HL-60/S4 treated with retinoic acid at 250 ng/mL for 4 days and 3 days (cell line): ENCODE data around the gene NAV3.

ENCODE experiments used
- in situ Hi-C: fragments of 300-500 bp; cut with MboI; formaldehyde crosslinking; loops from 2 replicates; pipeline ENCODE4 v1.7.0; 2022; ENCODE audit warnings: low sequenced_read_pairs

NAV3 gene

DNA sequence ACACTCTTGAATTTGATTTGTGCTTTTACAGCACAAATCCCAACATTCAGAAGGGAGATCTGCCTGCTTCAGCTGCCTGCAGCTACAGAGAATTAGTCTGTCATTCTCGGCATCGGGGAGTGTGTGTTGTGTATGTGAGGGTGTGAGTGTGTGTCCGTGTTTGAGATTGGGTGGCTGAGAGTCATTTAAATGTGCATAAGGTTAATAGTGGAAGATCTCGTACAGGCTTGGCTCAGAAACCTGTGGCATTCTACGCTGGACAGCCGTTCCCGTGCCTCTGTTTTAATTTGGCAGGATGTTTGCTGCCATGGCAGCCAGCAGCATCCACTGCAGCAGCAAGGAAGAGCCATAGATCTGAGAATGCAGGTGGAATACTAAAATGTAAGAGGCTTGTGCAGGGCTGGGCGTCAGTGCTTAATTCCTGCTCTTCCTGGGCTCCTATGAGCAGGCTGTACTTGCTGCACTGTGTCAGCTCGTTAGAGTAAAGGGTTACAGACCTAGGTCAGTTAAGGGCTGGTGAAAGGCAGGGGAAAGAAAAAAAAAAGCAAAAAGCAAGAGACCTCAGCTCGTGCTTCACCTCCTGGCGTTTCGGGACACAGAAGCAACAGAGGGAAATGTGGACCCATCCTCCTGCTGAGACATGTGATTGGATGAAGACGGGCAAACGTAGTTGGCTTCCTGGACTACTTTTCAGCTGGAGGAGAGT is 205.4 kb downstream of the NAV3 start:
- in situ Hi-C loops: no loop called here

DNA sequence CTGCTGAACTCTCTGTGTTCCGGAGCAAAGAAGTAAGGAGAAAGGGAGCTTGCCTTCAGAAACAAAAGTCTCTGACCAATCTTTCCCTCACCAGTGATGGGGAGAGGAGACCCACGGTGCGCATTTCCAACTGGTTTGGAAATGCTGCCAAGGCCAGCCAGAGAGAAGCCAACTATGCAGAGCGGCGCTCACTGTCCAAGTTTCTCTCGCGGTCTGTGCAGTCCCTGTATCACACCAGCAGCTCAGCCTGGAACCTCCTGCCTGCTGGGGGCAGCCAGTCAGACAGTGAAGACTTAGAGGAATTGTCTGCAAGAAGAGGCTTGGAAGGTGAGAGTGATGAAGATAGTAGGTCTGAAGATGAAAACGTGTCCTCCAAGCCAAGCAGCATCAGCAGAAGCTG is 206.2 kb downstream of the NAV3 start:
- in situ Hi-C loops: no loop called here

DNA sequence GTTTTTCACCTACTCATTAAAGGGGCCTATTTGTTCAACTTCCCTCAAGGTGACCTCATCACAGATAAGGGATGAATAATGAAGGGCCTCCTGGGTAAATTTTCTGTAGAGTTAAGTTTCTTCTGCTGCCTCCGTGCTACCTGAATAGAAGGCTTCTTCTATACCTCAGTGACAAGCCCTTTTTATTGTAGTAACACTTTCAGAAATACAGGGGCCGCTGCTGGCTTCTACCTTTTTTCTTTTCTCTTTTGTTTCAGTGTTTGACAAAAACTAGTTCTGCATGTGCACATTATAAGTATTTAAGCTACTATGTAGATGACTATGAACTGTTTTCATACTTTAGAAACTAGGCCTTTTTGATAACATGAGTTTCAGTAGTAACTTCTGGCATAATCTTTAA is 207.0 kb downstream of the NAV3 start:
- in situ Hi-C loops: no loop called here

DNA sequence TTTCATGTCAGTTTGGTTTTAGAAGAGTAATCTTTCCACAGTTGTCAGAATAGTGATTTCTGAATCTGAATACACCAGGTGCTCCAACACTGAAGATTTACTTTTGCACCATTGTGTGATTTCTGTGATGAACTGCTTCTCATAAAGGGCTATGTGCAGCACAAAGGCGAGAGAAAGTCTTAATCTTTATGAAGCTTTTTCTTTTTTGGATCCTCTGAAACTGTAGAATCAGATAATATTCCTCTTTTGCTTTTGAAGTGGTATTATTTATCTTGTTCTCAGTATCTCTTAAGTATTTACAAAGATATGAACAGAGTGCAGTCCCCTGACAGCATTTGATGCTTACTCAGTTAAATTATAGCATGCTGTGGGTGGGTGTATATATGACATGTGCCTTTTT is 207.8 kb downstream of the NAV3 start:
- in situ Hi-C loops: no loop called here

DNA sequence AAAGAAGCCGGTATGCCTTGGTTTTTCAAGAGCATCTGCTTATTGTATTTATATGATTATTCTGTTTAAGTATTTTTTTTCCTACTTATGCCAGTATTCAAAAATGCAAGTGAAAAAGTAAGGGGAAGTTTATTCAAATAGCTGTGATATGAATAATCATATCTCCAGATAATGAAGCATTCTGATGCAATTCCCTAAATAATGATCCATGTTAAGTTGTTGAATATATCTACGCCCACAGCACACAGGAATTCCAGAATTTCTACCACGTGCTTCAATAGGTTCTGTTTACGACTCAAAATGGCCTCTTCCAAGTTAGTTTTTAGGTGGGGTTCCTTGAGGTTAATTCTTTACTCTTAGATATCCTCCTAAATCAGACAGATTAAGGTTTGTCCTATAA is 208.3 kb downstream of the NAV3 start:
- in situ Hi-C loops: no loop called here

DNA sequence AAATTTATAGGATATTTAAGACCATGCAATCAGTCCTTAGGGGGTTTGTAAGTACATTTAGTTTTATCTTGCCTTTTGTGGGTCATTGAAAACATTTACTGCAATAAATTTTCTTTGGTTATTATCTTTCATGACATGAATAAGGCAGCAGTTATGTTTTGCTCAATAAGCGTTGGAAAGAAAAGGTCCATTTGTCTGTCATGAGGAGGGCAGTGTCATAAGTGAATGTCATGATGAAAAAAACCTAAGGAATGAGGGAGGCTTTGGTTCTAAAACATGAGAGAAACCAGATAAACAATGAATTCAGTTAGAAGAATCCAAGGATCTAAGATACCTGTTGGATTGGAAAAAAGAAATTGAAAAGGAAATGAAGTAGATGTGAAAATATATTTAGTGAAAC is 209.4 kb downstream of the NAV3 start:
- in situ Hi-C loops: no loop called here

DNA sequence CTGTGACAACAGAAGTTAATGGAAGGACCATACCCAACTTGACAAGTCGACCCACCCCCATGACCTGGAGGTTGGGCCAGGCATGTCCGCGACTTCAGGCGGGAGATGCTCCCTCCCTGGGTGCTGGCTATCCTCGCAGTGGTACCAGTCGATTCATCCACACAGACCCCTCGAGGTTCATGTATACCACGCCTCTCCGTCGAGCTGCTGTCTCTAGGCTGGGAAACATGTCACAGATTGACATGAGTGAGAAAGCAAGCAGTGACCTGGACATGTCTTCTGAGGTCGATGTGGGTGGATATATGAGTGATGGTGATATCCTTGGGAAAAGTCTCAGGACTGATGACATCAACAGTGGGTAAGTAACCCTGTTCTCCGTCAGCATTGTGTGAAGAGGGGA is 220.1 kb downstream of the NAV3 start:
- in situ Hi-C loops: no loop called here

DNA sequence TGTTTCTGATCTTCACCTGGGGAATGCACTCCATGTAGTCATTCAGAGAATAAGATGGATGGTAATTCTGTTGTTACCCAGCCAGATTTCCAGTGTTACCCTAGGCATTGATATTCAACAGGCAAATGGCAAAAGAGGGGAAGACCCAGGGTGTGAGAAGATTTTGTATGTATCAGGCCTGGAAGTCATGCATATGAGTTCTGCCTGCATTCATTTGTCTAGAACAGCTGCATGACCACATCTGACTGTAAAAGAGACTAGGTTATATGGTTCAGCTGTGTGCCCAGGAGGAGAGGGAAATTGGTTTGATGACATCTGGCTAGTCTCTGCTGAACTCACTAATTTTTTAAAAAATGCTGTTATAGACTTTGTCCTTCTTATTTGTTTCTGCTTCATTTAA is 224.9 kb downstream of the NAV3 start:
- in situ Hi-C loops: no loop called here

DNA sequence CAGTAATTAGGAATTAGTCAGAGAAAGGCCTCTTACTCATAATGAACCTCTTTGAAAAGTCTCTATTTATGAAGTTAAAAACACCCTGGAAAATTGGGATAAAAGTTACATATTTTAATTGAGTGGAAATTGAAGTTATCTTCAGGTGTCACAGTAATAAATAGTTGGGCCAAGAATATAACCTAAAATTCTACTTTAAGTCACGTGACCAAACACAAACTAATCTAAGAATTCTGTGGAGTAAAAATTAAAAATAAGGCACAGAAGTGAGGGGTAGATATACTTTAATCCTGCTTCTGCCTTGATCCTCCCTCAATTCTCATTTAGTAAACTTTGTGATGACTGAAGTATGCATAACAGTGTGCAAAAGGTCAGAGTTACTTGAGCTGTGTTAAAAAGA is 226.4 kb downstream of the NAV3 start:
- in situ Hi-C loops: no loop called here

DNA sequence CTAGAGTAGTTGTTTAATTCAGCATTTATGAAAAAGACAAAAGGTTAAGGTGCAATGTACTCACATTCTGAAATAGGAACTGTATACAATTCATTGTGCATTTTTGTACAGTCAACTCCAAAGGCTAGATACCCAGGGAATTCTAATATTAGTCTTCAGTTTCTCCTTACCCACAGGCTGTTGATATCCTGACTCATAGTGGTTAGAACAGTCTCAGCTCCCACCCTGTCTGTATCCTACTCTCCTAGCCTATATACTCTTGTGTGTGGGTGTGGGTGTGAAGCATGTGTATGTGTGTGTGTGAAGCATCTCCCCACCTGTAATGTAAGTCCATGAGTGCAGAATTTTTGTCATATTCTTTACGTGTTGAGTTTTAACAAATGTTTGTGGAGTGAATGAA is 229.5 kb downstream of the NAV3 start:
- in situ Hi-C loops: no loop called here

DNA sequence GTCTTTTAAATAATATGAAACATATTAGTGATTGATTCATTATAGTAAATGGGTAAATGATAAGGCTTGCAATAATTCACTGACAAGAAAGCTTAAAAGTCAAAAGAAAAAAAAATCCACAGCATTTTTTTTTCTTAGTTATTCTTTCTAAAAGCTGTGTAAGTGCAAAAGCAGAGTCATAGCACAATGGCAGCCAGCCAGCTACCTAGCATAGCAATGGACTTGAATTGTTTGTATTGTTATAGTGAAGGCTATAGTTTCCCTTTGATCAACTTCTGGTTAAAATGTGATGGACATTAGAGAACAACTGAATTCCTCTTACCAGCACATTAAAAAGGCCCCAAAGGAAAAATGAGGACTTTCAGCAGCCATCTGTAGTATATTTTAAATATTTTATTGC is 232.1 kb downstream of the NAV3 start:
- in situ Hi-C loops: no loop called here

DNA sequence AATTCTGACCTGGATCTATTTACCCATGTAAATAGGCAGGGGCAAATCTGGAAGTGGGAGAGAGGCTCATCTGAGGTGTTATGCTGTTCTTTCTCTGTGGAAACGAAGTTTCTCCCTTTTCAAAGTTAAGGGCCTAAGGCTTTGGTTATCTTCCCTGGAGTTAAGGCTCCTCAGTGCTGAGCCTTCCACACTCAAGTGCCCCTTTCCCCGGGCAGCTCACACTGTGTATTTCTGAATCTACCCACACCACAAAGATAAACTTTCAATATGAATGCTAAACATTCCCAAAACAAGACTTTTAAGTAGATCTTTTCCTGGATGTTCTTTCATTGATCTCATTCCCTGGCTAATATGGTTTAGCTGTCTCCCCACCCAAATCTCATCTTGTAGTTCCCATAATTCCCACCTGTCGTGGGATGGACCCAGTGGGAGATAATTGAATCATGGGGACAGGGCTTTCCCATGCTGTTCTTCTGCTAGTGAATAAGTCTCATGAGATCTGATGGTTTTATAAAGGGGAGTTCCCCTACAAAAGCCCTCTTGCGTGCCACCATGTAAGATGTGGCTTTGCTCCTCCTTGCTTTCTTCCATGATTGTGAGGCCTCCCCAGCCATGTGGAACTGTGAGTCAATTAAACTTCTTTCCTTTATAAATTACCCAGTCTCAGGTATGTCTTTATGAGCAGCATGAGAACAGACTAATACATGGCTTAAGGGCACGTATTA is 251.1 kb downstream of the NAV3 start:
- in situ Hi-C loops: no loop called here

DNA sequence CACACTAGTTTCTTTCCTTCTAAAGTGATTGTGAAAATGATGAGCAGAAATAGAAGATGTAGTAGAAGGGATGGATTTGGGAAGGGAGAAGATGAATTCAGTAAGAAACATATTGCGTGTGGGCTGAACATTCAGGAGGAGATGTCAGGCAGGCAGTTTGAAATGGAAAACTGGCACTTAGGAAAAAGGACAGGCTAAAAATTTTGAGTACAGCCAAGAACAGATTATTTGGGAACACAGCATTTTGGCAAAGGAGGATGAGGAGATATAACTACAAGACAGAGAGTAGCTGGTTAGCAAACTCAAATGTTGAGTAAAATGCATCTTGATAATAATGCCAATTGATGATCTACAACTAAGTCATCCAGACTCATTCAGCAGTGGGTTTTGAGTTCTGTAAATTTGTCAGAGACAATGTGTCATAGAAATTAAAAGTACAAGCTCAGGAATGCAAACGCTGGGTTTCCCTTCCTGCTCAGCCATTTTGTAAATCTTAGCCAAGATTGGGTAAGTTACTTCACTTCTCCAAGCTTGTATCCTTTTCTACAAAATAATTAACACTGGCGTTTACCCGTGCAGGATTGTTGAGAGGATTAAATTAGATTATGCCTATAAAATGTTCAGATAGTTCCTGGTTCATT is 255.0 kb downstream of the NAV3 start:
- in situ Hi-C loops: no loop called here

DNA sequence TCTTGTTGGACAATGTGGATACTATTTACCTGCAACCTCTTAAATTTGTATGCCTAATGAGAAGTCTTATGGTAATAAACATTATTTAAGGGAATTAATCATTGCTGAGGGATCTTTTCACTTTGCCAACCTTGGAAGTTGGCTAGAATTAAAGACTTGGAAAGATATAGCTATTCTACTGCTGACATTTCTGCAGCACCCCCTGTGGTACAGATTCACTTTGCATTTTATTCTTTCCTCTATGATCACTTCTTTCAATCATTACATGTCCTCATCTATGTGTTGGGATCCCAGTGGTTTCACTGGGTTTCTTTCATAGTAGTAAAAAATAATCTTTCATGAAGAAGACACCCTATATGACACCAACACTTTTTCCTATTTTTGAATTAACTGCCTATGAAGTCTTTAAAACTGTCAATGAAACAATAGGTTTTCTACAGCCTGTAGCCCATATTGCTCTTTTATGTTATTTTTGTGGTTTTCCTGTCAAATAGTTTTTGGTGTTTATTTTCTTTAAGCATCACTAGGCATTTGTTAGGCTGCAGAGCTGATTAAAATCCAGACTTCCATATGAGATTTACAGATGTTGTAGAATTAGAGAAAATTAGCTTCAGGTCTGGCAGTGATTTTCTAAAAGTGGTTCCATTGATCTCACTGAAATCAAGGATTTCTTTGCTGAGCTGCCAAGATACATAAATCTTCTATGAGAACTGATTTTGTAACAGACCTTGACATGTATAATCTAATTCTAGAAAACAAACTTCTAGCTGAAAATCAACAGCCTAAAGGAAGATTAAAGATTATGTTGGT is 256.1 kb downstream of the NAV3 start:
- in situ Hi-C loops: no loop called here

DNA sequence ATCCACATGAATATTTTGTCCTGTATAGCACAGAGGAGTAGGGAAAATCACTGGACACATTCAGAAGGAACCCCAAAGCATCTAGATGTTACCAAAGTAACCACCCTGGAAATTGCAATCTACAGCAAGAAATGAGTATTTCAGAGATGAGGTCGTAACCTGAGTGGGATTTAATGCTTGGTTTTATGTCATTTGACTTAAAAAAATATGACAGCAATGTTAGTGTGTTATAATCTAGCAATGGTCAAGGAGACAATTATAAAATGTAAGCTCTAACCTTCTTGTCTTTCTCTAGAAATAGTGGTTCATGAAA is 256.6 kb downstream of the NAV3 start:
- in situ Hi-C loops: no loop called here

DNA sequence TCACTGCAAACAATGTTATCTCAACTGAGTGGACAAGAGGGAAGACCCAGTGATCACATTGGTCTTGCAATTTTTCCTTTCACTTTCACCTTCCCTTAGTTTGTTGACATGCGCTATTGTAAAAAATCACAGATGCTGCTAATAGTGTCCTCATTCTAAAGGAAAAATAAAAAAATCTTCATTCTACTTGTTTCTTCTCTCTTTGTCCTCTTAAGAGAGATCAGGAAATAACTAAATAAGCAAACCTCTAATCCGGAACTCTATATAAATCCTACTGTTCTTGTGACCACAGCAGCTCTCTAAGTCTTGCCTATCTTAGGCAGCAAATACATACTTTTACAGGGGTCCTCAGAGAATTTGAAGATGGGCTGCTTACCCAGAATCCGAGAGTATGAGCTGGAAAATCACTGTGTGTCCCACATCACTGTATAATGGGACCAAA is 257.7 kb downstream of the NAV3 start:
- in situ Hi-C loops: no loop called here

DNA sequence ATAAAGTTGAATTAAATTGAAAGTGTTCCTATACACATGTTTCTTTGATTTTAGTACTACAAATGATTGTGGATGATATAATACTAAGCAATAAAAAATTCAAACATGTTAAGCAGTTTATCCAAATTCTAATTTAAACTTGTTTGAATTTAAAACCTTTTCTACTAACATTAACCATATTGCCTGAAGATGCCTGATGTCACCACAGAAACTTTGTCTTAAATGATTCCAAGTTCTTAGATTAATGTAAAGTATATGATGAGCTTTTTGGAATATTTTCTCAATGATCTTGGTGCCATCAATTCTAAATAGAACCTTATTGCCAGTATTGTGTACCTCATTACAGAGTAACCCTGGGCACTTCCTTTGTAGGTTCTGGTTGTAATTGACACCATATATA is 259.6 kb downstream of the NAV3 start:
- in situ Hi-C loops: no loop called here

DNA sequence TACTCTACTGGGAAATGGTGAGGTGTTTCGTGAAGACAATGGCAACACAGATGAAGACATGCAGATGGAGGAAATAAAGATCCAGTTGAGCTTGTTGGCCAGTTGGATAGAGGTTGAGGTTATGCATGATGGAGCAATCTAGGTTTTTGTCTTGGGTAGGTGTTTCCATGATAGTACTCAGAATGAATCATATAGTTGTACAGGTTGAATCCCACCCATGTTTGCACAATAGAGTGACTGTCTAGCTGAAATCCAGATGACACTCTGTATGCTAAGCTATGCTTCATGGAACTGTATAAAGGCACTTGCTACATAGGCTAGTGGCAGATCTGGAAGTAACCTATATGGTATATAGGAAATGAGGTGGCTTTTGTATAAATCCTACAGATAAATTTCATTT is 264.9 kb downstream of the NAV3 start:
- in situ Hi-C loops: no loop called here

DNA sequence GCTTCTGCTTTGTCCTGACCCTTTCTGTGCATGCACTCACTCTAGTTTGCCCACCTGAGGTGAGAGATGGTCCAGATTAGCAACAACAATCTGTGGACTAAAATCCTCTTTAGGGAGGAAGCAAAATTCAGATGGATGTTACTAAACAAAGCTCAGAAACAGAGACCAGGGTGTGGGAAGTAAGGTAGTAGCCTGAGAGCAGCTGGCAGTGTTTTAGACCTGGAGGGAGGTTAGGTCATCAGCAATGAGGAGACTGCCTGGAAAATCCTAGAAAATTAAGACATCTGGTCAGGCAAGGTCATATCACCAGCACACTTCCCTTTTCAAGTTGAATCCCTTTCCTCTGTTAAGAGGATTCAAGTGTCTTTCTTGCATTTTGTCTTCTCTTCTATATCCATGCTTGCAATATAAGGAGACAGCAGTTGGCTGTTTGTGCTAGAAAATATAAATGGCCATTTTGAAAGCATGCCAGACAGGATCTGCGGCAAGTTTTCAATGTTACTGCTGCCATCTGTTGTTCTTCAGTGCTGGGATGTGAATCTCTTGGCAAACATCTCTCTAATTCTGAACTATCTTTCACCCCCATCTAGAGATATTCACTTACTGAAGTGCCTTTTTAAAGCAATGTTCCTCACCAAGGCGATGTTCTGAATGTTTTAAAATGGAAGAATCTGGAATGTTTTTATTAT is 266.4 kb downstream of the NAV3 start:
- in situ Hi-C loops: no loop called here

DNA sequence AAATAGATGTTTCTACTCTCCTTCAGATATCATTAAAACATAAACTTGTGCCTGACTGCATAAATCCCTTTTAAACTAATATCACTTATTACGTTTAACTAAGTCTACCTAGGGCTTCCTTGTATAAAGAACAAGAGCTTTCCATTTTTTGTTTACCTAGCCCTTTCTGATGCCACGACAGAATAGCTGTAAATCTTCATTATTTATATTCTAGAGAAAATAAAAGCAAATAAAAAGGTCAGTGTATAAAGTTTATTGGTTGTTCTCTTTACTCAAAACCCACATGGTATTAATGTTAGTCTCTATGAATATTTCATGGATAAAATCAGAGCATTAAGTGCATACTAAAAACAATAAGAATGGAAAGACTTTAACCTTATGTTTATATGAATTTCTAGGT is 269.1 kb downstream of the NAV3 start:
- in situ Hi-C loops: no loop called here
